PC-3 (cell line): ENCODE data around the gene ENTPD2. TPM values are rescaled to one million over a fixed set of nuclear protein-coding genes. Genes with fewer than 3 reads are reported as not detected.

Experiments used
- ATAC-seq: fragments of 200-7000 bp; cut with Tn5 transposase; 2 replicates; pipeline ENCODE4 v1.9.1; 2020; ENCODE audit warnings: mild to moderate bottlenecking, moderate library complexity
- BruUV-seq: library from RNA; stranded (reverse); fragments of 400-500 nt; replicated peaks from 2 replicates; lab custom pipeline; 2021; lab: Mats Ljungman, UMichigan
- CTCF ChIA-PET: fragments of 300-600 bp; sonication (Branson Sonifier 250); formaldehyde crosslinking; loops from one replicate; lab custom pipeline; 2022; ENCODE audit warnings: antibody characterized with exemption; lab: Charles Lee
- POLR2A ChIA-PET: fragments of 300-600 bp; sonication (Branson Sonifier 250); formaldehyde crosslinking; loops from one replicate; lab custom pipeline; 2022; ENCODE audit warnings: antibody characterized with exemption; ENCODE audit not compliant: unreplicated experiment; lab: Charles Lee
- DNase-seq: peaks from one replicate; pipeline ENCODE4 v3.0.0-alpha.2; 2015
- H2AFZ ChIP-seq: fragments of 300-600 bp; sonication (generic); 2 replicates; pipeline ENCODE4 v1.6.0; 2016; ENCODE audit warnings: antibody characterized with exemption, low read length
- H3F3A ChIP-seq: fragments of 300-600 bp; sonication (generic); one replicate; pipeline ENCODE4 v1.6.0; 2017; ENCODE audit warnings: antibody characterized with exemption, low read length, control low read depth, mild to moderate bottlenecking; ENCODE audit not compliant: unreplicated experiment
- H3K27ac ChIP-seq: fragments of 300-600 bp; sonication (generic); 2 replicates; pipeline ENCODE4 v1.5.1; 2016; ENCODE audit warnings: mild to moderate bottlenecking, low read length
- H3K27me3 ChIP-seq: fragments of 300-600 bp; sonication (generic); 2 replicates; pipeline ENCODE4 v1.6.1; 2016; ENCODE audit warnings: low read length, mixed read lengths
- H3K36me3 ChIP-seq: fragments of 300-600 bp; sonication (generic); 2 replicates; pipeline ENCODE4 v1.6.1; 2016; ENCODE audit warnings: low read depth, mixed run types, low read length, mixed read lengths
- H3K4me1 ChIP-seq: fragments of 300-600 bp; sonication (generic); 2 replicates; pipeline ENCODE4 v1.5.1; 2016; ENCODE audit warnings: low read length; ENCODE audit not compliant: insufficient read depth
- H3K4me2 ChIP-seq: fragments of 300-600 bp; sonication (generic); 2 replicates; pipeline ENCODE4 v1.6.0; 2016; ENCODE audit warnings: low read length
- H3K4me3 ChIP-seq: fragments of 300-600 bp; sonication (generic); 2 replicates; pipeline ENCODE4 v1.5.1; 2016; ENCODE audit warnings: mild to moderate bottlenecking, low read length, mixed read lengths
- H3K79me2 ChIP-seq: fragments of 300-600 bp; sonication (generic); 2 replicates; pipeline ENCODE4 v1.6.1; 2017; ENCODE audit warnings: low read length, mixed read lengths
- H3K9ac ChIP-seq: fragments of 300-600 bp; sonication (generic); 2 replicates; pipeline ENCODE4 v1.6.0; 2016; ENCODE audit warnings: mild to moderate bottlenecking, low read length
- H3K9me2 ChIP-seq: fragments of 300-600 bp; sonication (generic); replicated peaks from 2 replicates; pipeline ENCODE4 v1.6.1; 2016; ENCODE audit warnings: mixed run types, low read length, mixed read lengths
- H3K9me3 ChIP-seq: fragments of 300-600 bp; sonication (generic); 2 replicates; pipeline ENCODE4 v1.6.1; 2016; ENCODE audit warnings: low read length, mixed read lengths
- H4K20me1 ChIP-seq: fragments of 300-600 bp; sonication (generic); 2 replicates; pipeline ENCODE4 v1.6.1; 2016; ENCODE audit warnings: low read length, mixed read lengths
- EZH2 ChIP-seq: fragments of 300-600 bp; sonication (generic); IDR thresholded peaks from one replicate; pipeline ENCODE4 v1.6.1; 2017; ENCODE audit warnings: antibody characterized with exemption, mild to moderate bottlenecking, low read length; ENCODE audit not compliant: unreplicated experiment
- EZH2phosphoT487 ChIP-seq: fragments of 300-600 bp; sonication (generic); IDR thresholded peaks from 2 replicates; pipeline ENCODE4 v1.6.1; 2018; ENCODE audit warnings: mild to moderate bottlenecking, antibody characterized with exemption, low read length, borderline replicate concordance
- intact Hi-C: fragments of 100-400 bp; cut with micrococcal nuclease; formaldehyde crosslinking; loops from 2 replicates; pipeline ENCODE4 v1.9.0; 2023
- total RNA-seq: library from RNA; depleted of rRNA; stranded (reverse); fragments of >200 nt; gene quantifications from 2 replicates; pipeline ENCODE4 v1.2.3, GENCODE V29; 2014
- TF ChIP-seq, protein P1 (sequence below): fragments of 300-600 bp; sonication (generic); conservative IDR thresholded peaks from 2 replicates; pipeline ENCODE4 v1.5.1; 2017; ENCODE audit warnings: antibody characterized with exemption, low read depth, mild to moderate bottlenecking, low read length

Gene ENTPD2
- total RNA-seq, 1 experiment from 2014 or later: 1.3 TPM

- H3K27ac ChIP-seq: no peak overlapping the region
- H3K9me2 ChIP-seq: no peaks in the 10 kb centered on the region
- intact Hi-C loops: loop anchor here (5.0 kb wide), 1 partner anchor 250 kb away; no protein-coding TSS in a partner anchor
- no peak overlapping the region for H3K4me3 ChIP-seq
- TF ChIP-seq EZH2phosphoT487 (no peak), EZH2 (no peak)
- TF ChIP-seq, protein P1, sequence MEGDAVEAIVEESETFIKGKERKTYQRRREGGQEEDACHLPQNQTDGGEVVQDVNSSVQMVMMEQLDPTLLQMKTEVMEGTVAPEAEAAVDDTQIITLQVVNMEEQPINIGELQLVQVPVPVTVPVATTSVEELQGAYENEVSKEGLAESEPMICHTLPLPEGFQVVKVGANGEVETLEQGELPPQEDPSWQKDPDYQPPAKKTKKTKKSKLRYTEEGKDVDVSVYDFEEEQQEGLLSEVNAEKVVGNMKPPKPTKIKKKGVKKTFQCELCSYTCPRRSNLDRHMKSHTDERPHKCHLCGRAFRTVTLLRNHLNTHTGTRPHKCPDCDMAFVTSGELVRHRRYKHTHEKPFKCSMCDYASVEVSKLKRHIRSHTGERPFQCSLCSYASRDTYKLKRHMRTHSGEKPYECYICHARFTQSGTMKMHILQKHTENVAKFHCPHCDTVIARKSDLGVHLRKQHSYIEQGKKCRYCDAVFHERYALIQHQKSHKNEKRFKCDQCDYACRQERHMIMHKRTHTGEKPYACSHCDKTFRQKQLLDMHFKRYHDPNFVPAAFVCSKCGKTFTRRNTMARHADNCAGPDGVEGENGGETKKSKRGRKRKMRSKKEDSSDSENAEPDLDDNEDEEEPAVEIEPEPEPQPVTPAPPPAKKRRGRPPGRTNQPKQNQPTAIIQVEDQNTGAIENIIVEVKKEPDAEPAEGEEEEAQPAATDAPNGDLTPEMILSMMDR: no peak
- H4K20me1 ChIP-seq: no peaks in the 10 kb centered on the region
- no peaks in the 10 kb centered on the region for H3K9me3 ChIP-seq
- H3F3A ChIP-seq: no peaks in the 10 kb centered on the region
- H3K9ac ChIP-seq: no peak overlapping the region
- POLR2A ChIA-PET: no interaction called here
- no peaks in the 10 kb centered on the region for H3K79me2 ChIP-seq
- no peaks in the 10 kb centered on the region for H3K36me3 ChIP-seq
- ATAC-seq (no peak), DNase-seq (no peak)
- H3K27me3 ChIP-seq: no peaks in the 10 kb centered on the region
- H2AFZ ChIP-seq: no peak overlapping the region
- CTCF ChIA-PET: no interaction called here
- peaks cover 8% of the 10 kb centered on the region for H3K4me1 ChIP-seq
- no TSS peak for BruUV-seq
- H3K4me2 ChIP-seq: no peak overlapping the region
Observed at GRCh38 chr9:137037035-137037434, 16.8 kb downstream of the ENTPD2 start.

DNA sequence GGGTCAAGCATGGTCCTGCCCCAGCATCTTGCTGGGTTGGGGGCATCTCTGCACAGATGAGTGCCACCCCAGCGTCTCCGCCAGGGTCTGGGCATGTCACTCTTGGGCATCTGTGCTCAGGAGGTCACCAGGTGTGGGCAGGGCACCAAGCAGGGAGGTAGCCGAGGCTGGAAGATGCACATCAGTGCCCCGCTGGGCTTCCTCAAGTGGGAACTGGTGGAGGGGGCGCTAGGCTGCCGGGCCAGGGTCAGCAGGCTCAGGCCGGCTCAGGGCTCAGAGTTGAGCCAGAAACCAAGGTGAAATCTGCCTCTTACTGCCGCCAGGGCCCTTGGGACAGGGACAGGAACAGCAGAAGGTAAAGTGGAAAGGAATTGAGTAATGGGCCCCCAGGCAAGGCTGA lies 17.9 kb downstream of the ENTPD2 start:
- H3K4me2 ChIP-seq: no peak overlapping the region
- TF ChIP-seq, protein P1: no peak
- no peak for TF ChIP-seq EZH2
- BruUV-seq: no TSS peak
- no peaks in the 10 kb centered on the region for H3K9me3 ChIP-seq
- H3F3A ChIP-seq: no peaks in the 10 kb centered on the region
- H2AFZ ChIP-seq: no peak overlapping the region
- peaks cover 8% of the 10 kb centered on the region for H3K4me1 ChIP-seq
- intact Hi-C loops: loop anchor here (1.0 to 5.0 kb wide), 2 partner anchors 88 to 249 kb away; no protein-coding TSS in a partner anchor
- no peak overlapping the region for H3K27ac ChIP-seq
- ChIA-PET CTCF (interaction anchor here (0.6 to 2.0 kb wide), 2 partner anchors 14 to 88 kb away, joined by 3 to 17 read pairs; no protein-coding TSS in a partner anchor), POLR2A (no interaction called here)
- H3K79me2 ChIP-seq: no peaks in the 10 kb centered on the region
- no peaks in the 10 kb centered on the region for H3K36me3 ChIP-seq
- no peaks in the 10 kb centered on the region for H3K9me2 ChIP-seq
- no peak overlapping the region for H3K9ac ChIP-seq
- H4K20me1 ChIP-seq: no peaks in the 10 kb centered on the region
- ATAC-seq: no peak
- no peak for DNase-seq
- no peak overlapping the region for H3K4me3 ChIP-seq
- no peaks in the 10 kb centered on the region for H3K27me3 ChIP-seq

DNA sequence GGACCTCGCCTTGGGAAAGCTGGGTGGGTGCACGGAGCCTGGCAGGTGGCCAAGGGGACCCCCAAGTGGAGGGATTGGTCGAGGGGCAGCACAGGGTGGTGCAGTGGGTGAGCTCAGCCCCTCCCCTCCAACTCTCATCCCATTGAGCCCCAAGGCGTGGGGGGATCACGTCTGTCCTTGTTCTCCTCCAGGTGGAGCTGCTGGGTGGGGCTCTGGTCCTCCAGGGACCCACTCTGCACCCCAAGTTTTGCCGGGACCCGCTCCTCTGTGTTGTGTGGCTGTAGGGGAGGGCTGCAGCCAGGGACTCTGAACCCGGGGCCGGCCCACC lies 18.4 kb downstream of the ENTPD2 start:
- Histone ChIP-seq H3K79me2 (no peaks in the 10 kb centered on the region), H2AFZ (no peak overlapping the region), H3K4me3 (no peak overlapping the region), H3F3A (no peaks in the 10 kb centered on the region), H3K4me2 (peak overlapping the region; percentile 75; the same call in 1 of the 2 replicates), H3K4me1 (peaks cover 8% of the 10 kb centered on the region), H3K27me3 (no peaks in the 10 kb centered on the region), H3K36me3 (no peaks in the 10 kb centered on the region), H4K20me1 (no peaks in the 10 kb centered on the region), H3K27ac (no peak overlapping the region), H3K9ac (no peak overlapping the region), H3K9me2 (no peaks in the 10 kb centered on the region), H3K9me3 (no peaks in the 10 kb centered on the region)
- CTCF ChIA-PET: interaction anchor here (0.5 to 2.0 kb wide), 5 partner anchors 11 to 87 kb away, joined by 3 to 17 read pairs (median 3); no protein-coding TSS in a partner anchor
- TF ChIP-seq, protein P1: peak; percentile 29; the same call in 1 of the 2 replicates
- TF ChIP-seq EZH2 (no peak), EZH2phosphoT487 (no peak)
- peak; percentile 19 for ATAC-seq
- POLR2A ChIA-PET: no interaction called here
- DNase-seq: no peak
- intact Hi-C loops: loop anchor here (1.0 to 5.0 kb wide), 2 partner anchors 87 to 248 kb away; no protein-coding TSS in a partner anchor
- no TSS peak for BruUV-seq
